Ovary (tissue), 9 donors: ENCODE measurements around the gene TPX2. TPM values are rescaled to one million over a fixed set of nuclear protein-coding genes. Genes with fewer than 3 reads are reported as not detected.

Experiments
- DNase-seq, 5 donors: peaks; one replicate each; pipeline ENCODE4 v3.0.0-alpha.2; 2019 to 2020
- H3K27ac ChIP-seq, 2 donors: fragments of 200-600 bp; one replicate each; pipeline versions ENCODE4 v1.5.1 to v1.8.0; 2019 to 2022
- H3K27me3 ChIP-seq: fragments of 200-600 bp; one replicate; pipeline ENCODE4 v1.8.0; 2022
- H3K36me3 ChIP-seq: fragments of 200-600 bp; sonication (generic); one replicate; pipeline ENCODE4 v1.5.1; 2019
- H3K4me1 ChIP-seq: one replicate; pipeline ENCODE4 v1.8.1; 2013; ENCODE audit warnings: mild to moderate bottlenecking, moderate library complexity; ENCODE audit not compliant: insufficient read depth
- H3K4me3 ChIP-seq: fragments of 200-600 bp; sonication (generic); one replicate; pipeline ENCODE4 v1.5.1; 2017
- H3K9me3 ChIP-seq, 2 donors: fragments of 200-600 bp in 1 of 2; sonication (generic) in 1 of 2; one replicate each; pipeline versions ENCODE4 v1.5.1 to v1.8.1; 2013 to 2019; ENCODE audit warnings: mild to moderate bottlenecking in 1 of 2, moderate library complexity in 1 of 2
- CTCF ChIP-seq, 3 donors: fragments of 450-650 bp in 2 of 3; fragments of 200-600 bp in 1 of 3; IDR thresholded peaks; one replicate each; pipeline versions ENCODE4 v1.5.1 to v1.8.0; 2016 to 2022; ENCODE audit warnings: antibody characterized with exemption in 3 of 3, mild to moderate bottlenecking in 1 of 3
- EP300 ChIP-seq: sonication (generic); formaldehyde crosslinking; IDR thresholded peaks from one replicate; pipeline ENCODE4 v1.6.1; 2017; ENCODE audit warnings: antibody characterized with exemption
- POLR2A ChIP-seq: fragments of 450-650 bp; IDR thresholded peaks from one replicate; pipeline ENCODE4 v1.6.1; 2017; ENCODE audit warnings: antibody characterized with exemption, mild to moderate bottlenecking, moderate library complexity
- WGBS, 3 donors: extraction: QIAGEN DNeasy Blood & Tissue Kit in 1 of 3; methylation state at CpG; one replicate each; pipeline versions ENCODE4 v1.1.5 to v1.1.7; 2013 to 2017; 5-methylcytosine and 5-hydroxymethylcytosine counted together
- intact Hi-C, 4 donors: fragments of 100-400 bp; cut with DNase I; formaldehyde crosslinking; loops; one replicate each; pipeline versions ENCODE4 v1.11.0 to v1.15.1; 2022 to 2023
- polyA plus RNA-seq, 2 donors: library from polyadenylated mRNA; stranded (reverse); fragments of 200-250 nt in 1 of 2; fragments of 350-450 nt in 1 of 2; fragmentation: Illumina TruSeq in 1 of 2; extraction: RNeasy Lipid Tissue Mini Kit (QIAGEN cat#74804) in 1 of 2; gene quantifications; one replicate each; pipeline ENCODE4 v1.2.3, GENCODE V29; 2013 to 2014
- total RNA-seq, 7 donors: library from RNA; depleted of rRNA in 2 of 7; stranded (reverse); fragments of >200 nt in 2 of 7; fragmentation: NEBNext Ultra II Directional in 3 of 7; extraction: Animal tissue kit (Norgen Biotek cat#: 25700) in 3 of 7; gene quantifications; one replicate each; pipeline versions ENCODE4 v1.1.0 to v1.2.4, GENCODE V29; 2016 to 2023
- donor health status: DM: no; HTN: no; CAD: no; lungs with moderate emphysema.
- donor health status: DM: no; HTN: no; CAD: no.
- donor health status: Bipolar disorder and iron deficiency.
- donor health status: DM: yes; HTN: yes; CAD: no.
- donor health status: DM: no; HTN: no; CAD: no.
- donor health status: DM: yes; HTN: yes; CAD: no.

The TPX2 gene
- total and polyA plus RNA-seq, 9 donors, result 0.10 to 5.2 (median 0.91) TPM

- no peak for DNase-seq
- intact Hi-C loops, result no loop called here
- no peak overlapping the region for H3K4me3 ChIP-seq
- no peaks in the 10 kb centered on the region for H3K27me3 ChIP-seq
- no peaks in the 10 kb centered on the region for H3K9me3 ChIP-seq
- no peak overlapping the region for H3K27ac ChIP-seq
- H3K4me1 ChIP-seq, result peaks cover 9% of the 10 kb centered on the region
- 58 to 63% (median 62%) methylated on average over 4 of the region's 4 CpGs for WGBS, 3 donors
- TF ChIP-seq EP300 (no peak), CTCF (IDR thresholded peaks at IDR 0.05) (no peak), POLR2A (no peak)
- no peaks in the 10 kb centered on the region for H3K36me3 ChIP-seq
Observed at GRCh38 chr20:31693987-31694661, 45.0 kb upstream of the TPX2 start.

- WGBS, 3 donors, result 84 to 97% (median 90%) methylated on average over 5 of the region's 5 CpGs
- H3K27ac ChIP-seq, result no peak overlapping the region
- H3K27me3 ChIP-seq, result no peaks in the 10 kb centered on the region
- peaks cover 11% of the 10 kb centered on the region for H3K4me1 ChIP-seq
- H3K9me3 ChIP-seq, result no peaks in the 10 kb centered on the region
- DNase-seq, result no peak
- no peaks in the 10 kb centered on the region for H3K36me3 ChIP-seq
- TF ChIP-seq EP300 (no peak), CTCF (IDR thresholded peaks at IDR 0.05) (no peak), POLR2A (no peak)
- H3K4me3 ChIP-seq, result no peak overlapping the region
- intact Hi-C loops, result no loop called here
Observed at GRCh38 chr20:31694842-31695593, 44.1 kb upstream of the TPX2 start.

- intact Hi-C loops, result no loop called here
- DNase-seq, result no peak
- H3K9me3 ChIP-seq, result no peaks in the 10 kb centered on the region
- WGBS, 3 donors, result 85 to 89% (median 88%) methylated on average over 12 of the region's 12 CpGs
- no peaks in the 10 kb centered on the region for H3K36me3 ChIP-seq
- TF ChIP-seq EP300 (no peak), POLR2A (no peak), CTCF (IDR thresholded peaks at IDR 0.05) (no peak)
- H3K4me3 ChIP-seq, result no peak overlapping the region
- H3K27me3 ChIP-seq, result no peaks in the 10 kb centered on the region
- H3K4me1 ChIP-seq, result peaks cover 13% of the 10 kb centered on the region
- no peak overlapping the region for H3K27ac ChIP-seq
Observed at GRCh38 chr20:31695849-31696804, 43.0 kb upstream of the TPX2 start.

- Histone ChIP-seq H3K27me3 (no peaks in the 10 kb centered on the region), H3K27ac (no peak overlapping the region), H3K4me1 (peaks cover 13% of the 10 kb centered on the region), H3K4me3 (no peak overlapping the region), H3K36me3 (no peaks in the 10 kb centered on the region), H3K9me3 (no peaks in the 10 kb centered on the region)
- intact Hi-C loops, result no loop called here
- DNase-seq, result no peak
- 89 to 94% (median 92%) methylated on average over 8 of the region's 8 CpGs for WGBS, 3 donors
- TF ChIP-seq EP300 (no peak), CTCF (IDR thresholded peaks at IDR 0.05) (no peak), POLR2A (no peak)
Observed at GRCh38 chr20:31698243-31698802, 40.8 kb upstream of the TPX2 start.
